GM12801 (cell line): Measurements from ENCODE around the gene NKD1.

Experiments used
- CTCF ChIP-seq: IDR thresholded peaks from one replicate; pipeline ENCODE4 v1.5.1; 2011; ENCODE audit warnings: control low read depth; ENCODE audit not compliant: insufficient read length; ENCODE audit errors: extremely low read depth

NKD1 gene

GRCh38 chr16:50602126-50602525, 53.9 kb downstream of the NKD1 start:
- no peak for TF ChIP-seq CTCF

GRCh38 chr16:50602531-50603205, 54.5 kb downstream of the NKD1 start:
- TF ChIP-seq CTCF = no peak

- no peak for TF ChIP-seq CTCF
Measured at GRCh38 chr16:50603206-50604064, 55.2 kb downstream of the NKD1 start.

- no peak for TF ChIP-seq CTCF
Measured at GRCh38 chr16:50604065-50604418, 55.8 kb downstream of the NKD1 start.

GRCh38 chr16:50604610-50605009, 56.4 kb downstream of the NKD1 start:
- TF ChIP-seq CTCF = no peak

GRCh38 chr16:50605733-50606430, 57.7 kb downstream of the NKD1 start:
- TF ChIP-seq CTCF = no peak

- TF ChIP-seq CTCF = no peak
Measured at GRCh38 chr16:50606431-50607050, 58.3 kb downstream of the NKD1 start.
